HepG2 (cell line): Measurements from ENCODE around the gene ZFP14. TPM values are rescaled to one million over a fixed set of nuclear protein-coding genes. Genes with fewer than 3 reads are reported as not detected.

Experiments used
- ARNT2 ChIP-seq: sonication (generic); formaldehyde crosslinking; IDR thresholded peaks from 2 replicates; pipeline ENCODE4 v1.8.0; 2022; ENCODE audit warnings: mild to moderate bottlenecking, low read depth, missing genetic modification reagents, moderate library complexity
- DDIT3 ChIP-seq: sonication (generic); formaldehyde crosslinking; IDR thresholded peaks from 2 replicates; pipeline ENCODE4 v1.4.0; 2020; ENCODE audit warnings: mild to moderate bottlenecking, missing genetic modification reagents
- DNMT3B ChIP-seq: conservative IDR thresholded peaks from 2 replicates; pipeline ENCODE4 v1.6.1; 2016; ENCODE audit warnings: missing biosample characterization, control low read depth
- FOXO1 ChIP-seq: sonication (generic); formaldehyde crosslinking; IDR thresholded peaks from 2 replicates; pipeline ENCODE4 v1.4.0; 2020; ENCODE audit warnings: missing genetic modification reagents
- MTA3 ChIP-seq: sonication (generic); formaldehyde crosslinking; IDR thresholded peaks from 2 replicates; pipeline ENCODE4 v1.4.0; 2020; ENCODE audit warnings: missing genetic modification reagents
- MYNN ChIP-seq: sonication (generic); formaldehyde crosslinking; IDR thresholded peaks from 2 replicates; pipeline ENCODE4 v1.4.0; 2020; ENCODE audit warnings: mild to moderate bottlenecking, low read depth, missing genetic modification reagents
- THAP9 ChIP-seq: sonication (generic); formaldehyde crosslinking; IDR thresholded peaks from 2 replicates; pipeline ENCODE4; 2020; ENCODE audit warnings: missing genetic modification reagents, mild to moderate bottlenecking, borderline replicate concordance
- ZNF281 ChIP-seq: sonication (generic); formaldehyde crosslinking; IDR thresholded peaks from 2 replicates; pipeline ENCODE4 v1.4.0; 2020; ENCODE audit warnings: missing genetic modification reagents, borderline replicate concordance
- ZNF407 ChIP-seq: sonication (generic); formaldehyde crosslinking; IDR thresholded peaks from one replicate; pipeline ENCODE4 v1.5.1; 2020; ENCODE audit warnings: mild to moderate bottlenecking, missing genetic modification reagents; ENCODE audit errors: not compliant biosample characterization
- ZNF501 ChIP-seq: sonication (generic); formaldehyde crosslinking; IDR thresholded peaks from 2 replicates; pipeline ENCODE4 v1.5.1; 2020; ENCODE audit warnings: mild to moderate bottlenecking, moderate library complexity, missing genetic modification reagents
- ZNF576 ChIP-seq: sonication (generic); formaldehyde crosslinking; IDR thresholded peaks from 2 replicates; pipeline ENCODE4 v1.4.0; 2020; ENCODE audit warnings: mild to moderate bottlenecking, missing genetic modification reagents
- ZNF704 ChIP-seq: sonication (generic); formaldehyde crosslinking; IDR thresholded peaks from 2 replicates; pipeline ENCODE4 v1.8.1; 2023; ENCODE audit warnings: mild to moderate bottlenecking, inconsistent platforms, moderate library complexity, missing genetic modification reagents, borderline replicate concordance
- polyA plus RNA-seq, 8 experiments: library from polyadenylated mRNA; depleted of rRNA in 3 of 8; stranded (reverse) in 7 of 8; unstranded in 1 of 8; fragments of >200 nt; fragmentation: Illumina TruSeq in 4 of 8; extraction: Trizol in 4 of 8; gene quantifications; 2 replicates each; pipeline versions ENCODE4 v1.2.1 to v1.2.3, GENCODE V29; 2011 to 2016; ENCODE audit warnings: low read depth in 4 of 8, missing spikeins in 1 of 8, mixed read lengths in 1 of 8; ENCODE audit not compliant: insufficient read depth in 1 of 8
- total RNA-seq, 5 experiments: library from RNA; depleted of rRNA; stranded (reverse); fragments of >200 nt; fragmentation: Illumina TruSeq; extraction: Trizol; gene quantifications; 2 replicates each; pipeline ENCODE4 v1.2.3, GENCODE V29; 2016; ENCODE audit warnings: low read depth in 1 of 5

The ZFP14 gene
- total and polyA plus RNA-seq, 2 of the 13 experiments (the other 11 are each of a cell fraction or from before 2014, with no cell fraction given) = 2.0 to 5.0 TPM

GRCh38 chr19:36418287-36419001, 39.4 kb upstream of the ZFP14 start, which contains the start of gene ZFP82 (continued):
- TF ChIP-seq ZNF576 = no peak
- TF ChIP-seq ZNF704 (CRISPR knock-in tag) = no peak
- no peak for TF ChIP-seq ZNF281 (CRISPR knock-in tag)
- no peak for TF ChIP-seq ZNF407 (CRISPR knock-in tag)
- no peak for TF ChIP-seq ARNT2 (CRISPR knock-in tag)
- TF ChIP-seq MTA3 = no peak
- no peak for TF ChIP-seq FOXO1
- TF ChIP-seq DDIT3 (CRISPR knock-in tag) = no peak
- TF ChIP-seq DNMT3B (CRISPR knock-in tag) = no peak
- TF ChIP-seq THAP9 (CRISPR knock-in tag) = peak; percentile 54; the same call in 1 of the 2 replicates
- no peak for TF ChIP-seq MYNN (CRISPR knock-in tag)
- 0 out of 2 replicates have a peak, but pooled peaks have one; percentile 66 for TF ChIP-seq ZNF501
